GM11168 (cell line): ENCODE measurements around the gene AKAP17A.

Source experiments
- in situ Hi-C: fragments of 300-500 bp; cut with MboI; formaldehyde crosslinking; loops from one replicate; pipeline ENCODE4 v1.12.0; 2022; ENCODE audit warnings: low sequenced_read_pairs; ENCODE audit not compliant: unreplicated experiment

The AKAP17A gene

GRCh38 chrX:1581132-1581531 lies 10.3 kb upstream of the AKAP17A start:
- in situ Hi-C loops = no loop called here

- in situ Hi-C loops = no loop called here
These were observed 8.5 kb upstream of the AKAP17A start for GRCh38 chrX:1582686-1583437.

GRCh38 chrX:1584237-1585011 lies 7.0 kb upstream of the AKAP17A start:
- in situ Hi-C loops = no loop called here

GRCh38 chrX:1587161-1587560 lies 4.2 kb upstream of the AKAP17A start:
- in situ Hi-C loops = no loop called here

GRCh38 chrX:1589356-1590130 lies 1.9 kb upstream of the AKAP17A start:
- in situ Hi-C loops = no loop called here

- in situ Hi-C loops = no loop called here
These were observed 562 bp downstream of the AKAP17A start for GRCh38 chrX:1591863-1592469.

- in situ Hi-C loops = no loop called here
These were observed 1.2 kb downstream of the AKAP17A start for GRCh38 chrX:1592470-1593142.

- in situ Hi-C loops = no loop called here
These were observed 2.2 kb downstream of the AKAP17A start for GRCh38 chrX:1593286-1594271.

GRCh38 chrX:1595711-1596060 lies 4.3 kb downstream of the AKAP17A start:
- in situ Hi-C loops = no loop called here

GRCh38 chrX:1596676-1597344 lies 5.4 kb downstream of the AKAP17A start:
- in situ Hi-C loops = no loop called here

GRCh38 chrX:1597345-1598020 lies 6.1 kb downstream of the AKAP17A start:
- in situ Hi-C loops = no loop called here

GRCh38 chrX:1598021-1598875 lies 6.8 kb downstream of the AKAP17A start:
- in situ Hi-C loops = no loop called here

GRCh38 chrX:1598876-1599790 lies 7.7 kb downstream of the AKAP17A start:
- in situ Hi-C loops = no loop called here

- in situ Hi-C loops = no loop called here
These were observed 8.5 kb downstream of the AKAP17A start for GRCh38 chrX:1599791-1600405.

- in situ Hi-C loops = no loop called here
These were observed 9.1 kb downstream of the AKAP17A start for GRCh38 chrX:1600406-1601050.
